Upper lobe of left lung (tissue), 4 donors: ENCODE results near the gene COPS7B.

Experiments used
- POLR2A ChIP-seq, 4 donors: fragments of 450-650 bp; IDR thresholded peaks; one replicate each; pipeline ENCODE4 v1.5.1; 2016 to 2017; ENCODE audit warnings: antibody characterized with exemption in 4 of 4, mild to moderate bottlenecking in 2 of 4
- POLR2AphosphoS5 ChIP-seq, 2 donors: sonication (generic); formaldehyde crosslinking; IDR thresholded peaks; one replicate each; pipeline ENCODE4 v1.5.1; 2017; ENCODE audit warnings: antibody characterized with exemption in 2 of 2
- TF ChIP-seq, protein P1 (sequence below), 6 experiments: fragments of 450-650 bp in 4 of 6; fragments of 200-600 bp in 2 of 6; sonication (generic) in 2 of 6; IDR thresholded peaks; one replicate each; pipeline ENCODE4 v1.5.1; 2016 to 2019; ENCODE audit warnings: antibody characterized with exemption in 6 of 6

GRCh38 chr2:231820786-231821303, 34.6 kb downstream of the COPS7B start:
- TF ChIP-seq POLR2AphosphoS5 (IDR thresholded peaks at IDR 0.05) = no peak
- TF ChIP-seq POLR2A (IDR thresholded peaks at IDR 0.05) = no peak
- TF ChIP-seq, protein P1, sequence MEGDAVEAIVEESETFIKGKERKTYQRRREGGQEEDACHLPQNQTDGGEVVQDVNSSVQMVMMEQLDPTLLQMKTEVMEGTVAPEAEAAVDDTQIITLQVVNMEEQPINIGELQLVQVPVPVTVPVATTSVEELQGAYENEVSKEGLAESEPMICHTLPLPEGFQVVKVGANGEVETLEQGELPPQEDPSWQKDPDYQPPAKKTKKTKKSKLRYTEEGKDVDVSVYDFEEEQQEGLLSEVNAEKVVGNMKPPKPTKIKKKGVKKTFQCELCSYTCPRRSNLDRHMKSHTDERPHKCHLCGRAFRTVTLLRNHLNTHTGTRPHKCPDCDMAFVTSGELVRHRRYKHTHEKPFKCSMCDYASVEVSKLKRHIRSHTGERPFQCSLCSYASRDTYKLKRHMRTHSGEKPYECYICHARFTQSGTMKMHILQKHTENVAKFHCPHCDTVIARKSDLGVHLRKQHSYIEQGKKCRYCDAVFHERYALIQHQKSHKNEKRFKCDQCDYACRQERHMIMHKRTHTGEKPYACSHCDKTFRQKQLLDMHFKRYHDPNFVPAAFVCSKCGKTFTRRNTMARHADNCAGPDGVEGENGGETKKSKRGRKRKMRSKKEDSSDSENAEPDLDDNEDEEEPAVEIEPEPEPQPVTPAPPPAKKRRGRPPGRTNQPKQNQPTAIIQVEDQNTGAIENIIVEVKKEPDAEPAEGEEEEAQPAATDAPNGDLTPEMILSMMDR (IDR thresholded peaks at IDR 0.05) = no peak
